ENCODE data around the gene FRMD5. TPM values are rescaled to one million over a fixed set of nuclear protein-coding genes. Genes with fewer than 3 reads are reported as not detected.

FRMD5 gene
- total RNA-seq, 6 experiments from 2014 or later, result not detected

DNA sequence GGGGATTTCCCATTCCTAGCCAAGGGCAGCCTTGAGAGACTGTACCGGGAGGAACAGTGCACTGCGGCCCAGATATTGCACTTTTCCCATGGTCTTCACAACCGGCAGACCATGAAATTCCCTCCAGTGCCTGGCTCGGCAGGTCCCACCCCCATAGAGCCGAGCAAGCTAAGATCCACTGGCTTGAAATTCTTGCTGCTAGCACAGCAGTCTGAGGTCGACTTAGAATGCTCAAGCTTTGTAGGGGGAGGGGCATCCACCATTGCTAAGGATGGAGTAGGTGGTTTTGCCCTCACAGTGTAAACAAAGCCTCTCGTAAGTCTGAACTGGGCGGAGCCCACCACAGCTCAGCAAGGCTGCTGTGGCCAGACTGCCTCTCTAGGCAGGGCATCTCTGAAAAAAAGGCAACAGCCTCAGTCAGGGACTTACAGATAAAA is 156.3 kb downstream of the FRMD5 start:
- H3K4me3 ChIP-seq, result no peak overlapping the region
- no peak overlapping the region for H3K27ac ChIP-seq
- ATAC-seq (no peak), DNase-seq (no peak)
- H3K36me3 ChIP-seq, result no peaks in the 10 kb centered on the region
- no peaks in the 10 kb centered on the region for H3K27me3 ChIP-seq
- no peaks in the 10 kb centered on the region for H3K4me1 ChIP-seq
- 18% methylated on average over 3 of the region's 8 CpGs for WGBS (ENCODE audit: insufficient coverage, low coverage, low lambda C conversion rate, missing lambda C conversion rate)
- no peaks in the 10 kb centered on the region for H3K9me3 ChIP-seq
- intact Hi-C loops (cut with DNase I), result no loop called here
- TF ChIP-seq, protein P1, sequence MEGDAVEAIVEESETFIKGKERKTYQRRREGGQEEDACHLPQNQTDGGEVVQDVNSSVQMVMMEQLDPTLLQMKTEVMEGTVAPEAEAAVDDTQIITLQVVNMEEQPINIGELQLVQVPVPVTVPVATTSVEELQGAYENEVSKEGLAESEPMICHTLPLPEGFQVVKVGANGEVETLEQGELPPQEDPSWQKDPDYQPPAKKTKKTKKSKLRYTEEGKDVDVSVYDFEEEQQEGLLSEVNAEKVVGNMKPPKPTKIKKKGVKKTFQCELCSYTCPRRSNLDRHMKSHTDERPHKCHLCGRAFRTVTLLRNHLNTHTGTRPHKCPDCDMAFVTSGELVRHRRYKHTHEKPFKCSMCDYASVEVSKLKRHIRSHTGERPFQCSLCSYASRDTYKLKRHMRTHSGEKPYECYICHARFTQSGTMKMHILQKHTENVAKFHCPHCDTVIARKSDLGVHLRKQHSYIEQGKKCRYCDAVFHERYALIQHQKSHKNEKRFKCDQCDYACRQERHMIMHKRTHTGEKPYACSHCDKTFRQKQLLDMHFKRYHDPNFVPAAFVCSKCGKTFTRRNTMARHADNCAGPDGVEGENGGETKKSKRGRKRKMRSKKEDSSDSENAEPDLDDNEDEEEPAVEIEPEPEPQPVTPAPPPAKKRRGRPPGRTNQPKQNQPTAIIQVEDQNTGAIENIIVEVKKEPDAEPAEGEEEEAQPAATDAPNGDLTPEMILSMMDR (IDR thresholded peaks at IDR 0.05), result no peak

DNA sequence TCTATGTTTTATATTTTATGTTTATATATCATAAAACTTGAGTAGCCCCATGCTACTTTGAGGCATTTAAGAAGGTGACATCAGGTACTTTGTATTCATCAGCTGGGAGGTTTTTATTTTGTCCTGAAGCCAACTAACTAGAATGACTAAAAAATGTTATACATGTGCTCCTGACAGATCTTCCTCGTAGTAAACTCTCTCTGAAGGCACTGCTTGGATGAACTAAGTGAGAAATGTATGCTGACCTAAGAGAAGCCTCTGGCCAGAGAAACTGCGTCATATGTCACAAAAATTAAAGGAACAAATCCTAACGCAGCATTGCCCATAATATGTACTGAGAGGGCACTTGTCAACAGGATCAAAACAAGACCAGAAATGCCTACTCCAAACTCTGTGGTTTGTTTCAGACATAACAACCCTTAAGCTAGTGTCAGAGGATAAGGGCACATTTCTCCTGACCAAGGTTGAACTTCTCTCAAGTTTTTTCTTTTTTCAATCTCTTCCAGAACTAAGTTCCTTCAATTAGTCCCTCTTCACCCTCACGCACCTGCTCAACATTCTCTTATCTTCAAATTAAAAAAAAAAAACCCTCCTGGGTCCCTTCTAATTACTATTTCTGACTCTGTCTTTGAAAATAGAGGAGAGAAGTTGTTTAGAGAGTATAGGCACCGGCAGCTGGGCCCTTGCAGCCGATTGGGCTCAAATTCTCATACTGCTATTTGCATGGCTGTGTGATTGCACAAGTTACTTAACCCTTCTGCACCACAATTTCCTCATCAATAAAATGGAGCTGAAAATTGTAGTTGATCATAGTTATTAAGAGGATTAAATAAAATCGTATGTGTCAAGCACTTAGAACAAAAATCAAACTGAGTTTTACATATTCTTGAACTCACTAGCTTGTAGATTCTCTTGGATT is 159.0 kb downstream of the FRMD5 start:
- no peak for DNase-seq

DNA sequence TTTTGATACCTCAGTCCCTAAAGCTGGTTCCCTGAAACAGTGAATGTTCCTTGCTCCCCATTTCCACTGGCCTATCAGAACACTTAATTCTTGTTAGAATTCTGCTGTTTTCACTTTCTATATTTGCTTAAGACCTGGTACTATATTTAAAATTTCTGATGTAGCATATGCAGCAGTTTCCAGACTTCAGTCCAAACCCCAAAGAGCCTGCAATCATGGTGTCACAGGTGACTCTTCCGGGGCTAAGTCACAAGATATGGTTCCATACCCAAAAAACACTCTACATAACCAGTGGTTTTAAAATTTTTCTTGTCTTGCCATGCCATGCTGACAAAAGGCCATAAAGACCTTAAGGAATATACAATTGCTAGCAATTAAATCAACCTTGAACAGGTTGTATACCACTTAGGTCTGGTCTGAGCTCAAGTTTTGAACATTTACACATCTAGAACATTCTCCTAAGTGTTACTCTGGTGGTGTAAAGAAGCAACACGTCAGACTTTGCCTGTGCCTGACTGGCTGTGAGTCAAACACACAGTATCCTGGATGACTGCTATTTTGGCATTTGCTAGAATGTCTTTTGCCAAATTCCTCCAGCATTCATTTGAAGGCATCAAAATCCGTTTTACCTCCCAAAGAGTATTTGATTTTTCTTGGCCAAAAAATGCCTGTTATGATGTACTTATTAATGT is 160.0 kb downstream of the FRMD5 start:
- no peak for ATAC-seq
- WGBS (ENCODE audit: insufficient coverage, low coverage, low lambda C conversion rate, missing lambda C conversion rate), result 32% methylated on average over 3 of the region's 3 CpGs
- intact Hi-C loops (cut with DNase I), result no loop called here

More for the DNA sequence above, 159.0 kb downstream of the FRMD5 start:
- TF ChIP-seq, protein P1 (IDR thresholded peaks at IDR 0.05), result no peak
- TF ChIP-seq POLR2A (IDR thresholded peaks at IDR 0.05), result no peak
- Histone ChIP-seq H3K27ac (no peak overlapping the region), H3K27me3 (no peaks in the 10 kb centered on the region), H3K4me1 (no peaks in the 10 kb centered on the region), H3K36me3 (no peaks in the 10 kb centered on the region), H3K4me3 (no peak overlapping the region), H3K9me3 (no peaks in the 10 kb centered on the region)
- intact Hi-C loops (cut with DNase I), result no loop called here
- ATAC-seq, result no peak
- 46% methylated on average over 5 of the region's 7 CpGs for WGBS (ENCODE audit: insufficient coverage, low coverage, low lambda C conversion rate, missing lambda C conversion rate)

DNA sequence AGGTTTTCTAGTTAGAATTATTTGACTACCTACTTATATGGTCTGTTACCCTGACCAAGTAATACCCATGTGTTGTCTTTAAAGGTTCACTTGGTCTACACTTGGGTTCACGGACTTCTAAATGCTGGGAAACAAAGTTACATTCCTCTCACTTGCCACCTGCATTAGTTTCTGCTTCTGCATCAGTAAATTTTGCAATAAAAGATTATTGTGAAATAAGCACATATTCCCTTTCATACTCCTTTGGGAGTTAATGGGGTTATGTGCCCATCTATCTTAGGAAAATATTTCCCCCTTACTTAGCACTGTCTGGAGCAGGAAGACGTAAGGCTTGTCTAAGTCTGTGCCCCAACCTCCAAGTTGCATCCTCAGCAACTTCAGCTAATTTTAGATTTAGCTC is 160.7 kb downstream of the FRMD5 start:
- Histone ChIP-seq H3K36me3 (no peaks in the 10 kb centered on the region), H3K27ac (no peak overlapping the region), H3K4me1 (no peaks in the 10 kb centered on the region), H3K4me3 (no peak overlapping the region), H3K27me3 (no peaks in the 10 kb centered on the region), H3K9me3 (no peaks in the 10 kb centered on the region)
- WGBS (ENCODE audit: insufficient coverage, low coverage, low lambda C conversion rate, missing lambda C conversion rate), result 39% methylated on average over 2 of the region's 2 CpGs
- intact Hi-C loops (cut with DNase I), result no loop called here
- TF ChIP-seq, protein P1 (IDR thresholded peaks at IDR 0.05), result no peak
- no peak for TF ChIP-seq POLR2A (IDR thresholded peaks at IDR 0.05)
- DNase-seq (no peak), ATAC-seq (no peak)

More for the DNA sequence above, 160.0 kb downstream of the FRMD5 start:
- no peak for DNase-seq
- H3K36me3 ChIP-seq, result no peaks in the 10 kb centered on the region
- no peak overlapping the region for H3K4me3 ChIP-seq
- no peaks in the 10 kb centered on the region for H3K9me3 ChIP-seq
- TF ChIP-seq POLR2A (IDR thresholded peaks at IDR 0.05), result no peak
- TF ChIP-seq, protein P1 (IDR thresholded peaks at IDR 0.05), result no peak
- no peak overlapping the region for H3K27ac ChIP-seq
- no peaks in the 10 kb centered on the region for H3K27me3 ChIP-seq
- no peaks in the 10 kb centered on the region for H3K4me1 ChIP-seq
